WTC11 (cell line): ENCODE measurements around the gene ITGA1. TPM values are rescaled to one million over a fixed set of nuclear protein-coding genes. Genes with fewer than 3 reads are reported as not detected.
"Not testable (repeated sequence)": the region's sequence is repeated elsewhere in the genome, so short reads cannot be mapped to it uniquely, and the experiment has no call there.

Source experiments
- ATAC-seq: fragments of 200-7000 bp; cut with Tn5 transposase; 2 replicates; pipeline ENCODE4 v1.10.0; 2021; ENCODE audit warnings: mild to moderate bottlenecking, moderate library complexity
- CTCF ChIA-PET: fragments of 300-600 bp; sonication (Branson Sonifier 250); formaldehyde crosslinking; loops from one replicate; lab custom pipeline; 2021; ENCODE audit warnings: antibody characterized with exemption; lab: Charles Lee
- POLR2A ChIA-PET: fragments of 350-600 bp; sonication (Branson Sonifier 250); formaldehyde crosslinking; loops from one replicate; lab custom pipeline; 2021; ENCODE audit warnings: antibody characterized with exemption; lab: Charles Lee
- DNase-seq: peaks from one replicate; pipeline ENCODE4 v3.0.0; 2021; ENCODE audit warnings: low spot score
- H3K27ac Mint-ChIP-seq: 2 replicates; pipeline ENCODE4 v1.8.0; 2021; ENCODE audit warnings: mixed read lengths
- H3K27me3 Mint-ChIP-seq: 2 replicates; pipeline ENCODE4 v1.8.0; 2021; ENCODE audit warnings: low read depth, mild to moderate bottlenecking, moderate library complexity, mixed read lengths
- H3K36me3 Mint-ChIP-seq: 2 replicates; pipeline ENCODE4 v1.8.0; 2021; ENCODE audit warnings: mixed read lengths
- H3K4me1 Mint-ChIP-seq: 2 replicates; pipeline ENCODE4 v1.8.0; 2022; ENCODE audit warnings: mixed read lengths
- H3K4me3 Mint-ChIP-seq: 2 replicates; pipeline ENCODE4 v1.8.0; 2021; ENCODE audit warnings: mild to moderate bottlenecking, moderate library complexity, mixed read lengths
- H3K9me3 Mint-ChIP-seq: 2 replicates; pipeline ENCODE4 v1.8.0; 2021; ENCODE audit warnings: mixed read lengths
- AFF4 ChIP-seq: sonication (generic); formaldehyde crosslinking; IDR thresholded peaks from 2 replicates; pipeline ENCODE4 v1.8.1; 2023; ENCODE audit warnings: mild to moderate bottlenecking, missing genetic modification reagents, borderline replicate concordance
- FOXJ3 ChIP-seq: sonication (generic); formaldehyde crosslinking; IDR thresholded peaks from 2 replicates; pipeline ENCODE4 v1.9.0; 2021; ENCODE audit warnings: missing genetic modification reagents, mild to moderate bottlenecking, borderline replicate concordance
- FOXK1 ChIP-seq: sonication (generic); formaldehyde crosslinking; IDR thresholded peaks from 2 replicates; pipeline ENCODE4 v1.8.0; 2022; ENCODE audit warnings: mild to moderate bottlenecking, moderate library complexity, missing genetic modification reagents
- GRHL2 ChIP-seq: fragments of 250-450 bp; sonication (Bioruptor Pico); IDR thresholded peaks from 2 replicates; pipeline ENCODE4 v1.8.0; 2022; ENCODE audit warnings: mild to moderate bottlenecking, moderate library complexity; ENCODE audit not compliant: insufficient replicate concordance, severe bottlenecking
- KAT7 ChIP-seq: sonication (generic); formaldehyde crosslinking; IDR thresholded peaks from 2 replicates; pipeline ENCODE4 v1.8.1; 2023; ENCODE audit warnings: missing genetic modification reagents, mild to moderate bottlenecking, borderline replicate concordance
- NR1H2 ChIP-seq: sonication (generic); formaldehyde crosslinking; IDR thresholded peaks from 2 replicates; pipeline ENCODE4 v1.9.0; 2021; ENCODE audit warnings: mild to moderate bottlenecking, moderate library complexity, missing genetic modification reagents
- PREB ChIP-seq: sonication (generic); formaldehyde crosslinking; IDR thresholded peaks from 2 replicates; pipeline ENCODE4 v1.8.1; 2022; ENCODE audit warnings: mild to moderate bottlenecking, missing genetic modification reagents, moderate library complexity, borderline replicate concordance
- SMAD4 ChIP-seq: sonication (generic); formaldehyde crosslinking; IDR thresholded peaks from 2 replicates; pipeline ENCODE4 v1.8.0; 2022; ENCODE audit warnings: mild to moderate bottlenecking, missing genetic modification reagents
- SOX15 ChIP-seq: fragments of 250-450 bp; sonication (Bioruptor Pico); IDR thresholded peaks from 2 replicates; pipeline ENCODE4 v1.9.0; 2021; ENCODE audit warnings: mild to moderate bottlenecking
- STAT6 ChIP-seq: sonication (generic); formaldehyde crosslinking; conservative IDR thresholded peaks from 2 replicates; pipeline ENCODE4 v1.8.1; 2023; ENCODE audit warnings: mild to moderate bottlenecking, low read depth, missing genetic modification reagents, moderate library complexity
- TEAD4 ChIP-seq: sonication (generic); formaldehyde crosslinking; IDR thresholded peaks from 2 replicates; pipeline ENCODE4 v1.8.0; 2022; ENCODE audit warnings: mild to moderate bottlenecking, missing genetic modification reagents
- USF2 ChIP-seq: sonication (generic); formaldehyde crosslinking; IDR thresholded peaks from 2 replicates; pipeline ENCODE4 v1.8.1; 2023; ENCODE audit warnings: mild to moderate bottlenecking, missing genetic modification reagents, moderate library complexity
- total RNA-seq: library from RNA; stranded (reverse); gene quantifications from 3 replicates; pipeline ENCODE4 v1.2.3, GENCODE V29; 2021

Gene ITGA1
- total RNA-seq, 1 experiment from 2014 or later, result 6.5 TPM

DNA sequence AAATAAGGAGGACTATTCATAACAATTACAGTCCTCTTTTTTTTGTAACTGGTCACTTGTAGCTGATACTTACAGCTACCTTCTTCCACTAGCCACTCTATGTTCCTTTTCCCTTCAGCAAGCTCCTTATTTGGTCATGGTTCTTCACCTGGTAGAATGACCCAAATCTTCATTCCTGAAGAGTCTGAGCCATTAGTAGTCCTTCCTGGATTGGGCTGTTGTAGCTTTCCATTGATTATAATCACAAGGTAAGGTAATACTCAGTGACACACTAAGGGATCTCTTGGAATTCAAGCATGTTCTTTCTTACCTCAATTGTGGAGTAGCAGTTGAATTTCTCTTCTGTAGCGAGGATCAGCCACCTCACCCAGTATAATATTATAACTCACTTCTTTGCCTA, 175.9 kb downstream of the ITGA1 start (continued):
- TF ChIP-seq AFF4 (no peak), GRHL2 (CRISPR knock-in tag) (no peak)

- CTCF ChIA-PET, result interaction anchor here (0.8 to 1.9 kb wide), 3 partner anchors 9 to 25 kb away, joined by 3 to 5 read pairs (median 4); no protein-coding TSS in a partner anchor
- no peak for TF ChIP-seq GRHL2 (CRISPR knock-in tag)
- no peak for TF ChIP-seq KAT7
- no peak for TF ChIP-seq AFF4
- no peak for TF ChIP-seq FOXK1 (CRISPR knock-in tag)
- no peak for TF ChIP-seq PREB (CRISPR knock-in tag)
- no peak for TF ChIP-seq USF2 (CRISPR knock-in tag)
- TF ChIP-seq NR1H2 (CRISPR knock-in tag), result no peak
- TF ChIP-seq SMAD4, result no peak
- TF ChIP-seq STAT6 (CRISPR knock-in tag), result no peak
- TF ChIP-seq FOXJ3, result no peak
- no peak for TF ChIP-seq SOX15 (CRISPR knock-in tag)
- TF ChIP-seq TEAD4, result no peak
- POLR2A ChIA-PET, result no interaction called here
- H3K4me3 Mint-ChIP-seq, result no peak overlapping the region
- ATAC-seq, result no peak
- DNase-seq, result no peak
- H3K27me3 Mint-ChIP-seq, result no peaks in the 10 kb centered on the region
- peaks cover 25% of the 10 kb centered on the region for H3K9me3 Mint-ChIP-seq
- no peaks in the 10 kb centered on the region for H3K4me1 Mint-ChIP-seq
- no peak overlapping the region for H3K27ac Mint-ChIP-seq
- H3K36me3 Mint-ChIP-seq, result no peaks in the 10 kb centered on the region
Measured at GRCh38 chr5:52964138-52964537, 176.4 kb downstream of the ITGA1 start.

DNA sequence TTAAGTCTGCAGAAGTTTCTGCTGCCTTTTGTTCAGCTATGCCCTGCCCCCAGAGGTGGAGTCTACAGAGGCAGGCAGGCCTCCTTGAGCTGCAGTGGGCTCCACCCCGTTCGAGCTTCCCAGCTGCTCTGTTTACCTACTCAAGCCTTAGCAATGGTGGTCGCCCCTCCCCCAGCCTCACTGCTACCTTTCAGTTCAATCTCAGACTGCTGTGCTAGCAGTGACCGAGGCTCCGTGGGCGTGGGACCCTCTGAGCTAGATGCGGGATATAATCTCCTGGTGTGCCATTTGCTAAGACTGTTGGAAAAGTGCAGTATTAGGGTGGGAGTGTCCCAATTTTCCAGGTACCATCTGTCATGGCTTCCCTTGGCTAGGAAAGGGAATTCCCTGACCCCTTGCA, 188.4 kb downstream of the ITGA1 start:
- H3K4me1 Mint-ChIP-seq, DNase-seq, H3K27me3 Mint-ChIP-seq, H3K27ac Mint-ChIP-seq, POLR2A ChIA-PET, CTCF ChIA-PET, H3K4me3 Mint-ChIP-seq, ATAC-seq: not testable (repeated sequence)
- Mint-ChIP-seq H3K9me3 (peaks cover 34% of the 10 kb centered on the region), H3K36me3 (peaks cover 30% of the 10 kb centered on the region)
